NCI-H345 treated with DMSO at 0.1 percent for 48 hours (cell line): ENCODE data around the gene RORB.

Source experiments
- DNase-seq: peaks from one replicate; lab custom pipeline; 2025; ENCODE audit not compliant: unreplicated experiment; lab: John Stamatoyannopoulos, UW

The RORB gene

DNA sequence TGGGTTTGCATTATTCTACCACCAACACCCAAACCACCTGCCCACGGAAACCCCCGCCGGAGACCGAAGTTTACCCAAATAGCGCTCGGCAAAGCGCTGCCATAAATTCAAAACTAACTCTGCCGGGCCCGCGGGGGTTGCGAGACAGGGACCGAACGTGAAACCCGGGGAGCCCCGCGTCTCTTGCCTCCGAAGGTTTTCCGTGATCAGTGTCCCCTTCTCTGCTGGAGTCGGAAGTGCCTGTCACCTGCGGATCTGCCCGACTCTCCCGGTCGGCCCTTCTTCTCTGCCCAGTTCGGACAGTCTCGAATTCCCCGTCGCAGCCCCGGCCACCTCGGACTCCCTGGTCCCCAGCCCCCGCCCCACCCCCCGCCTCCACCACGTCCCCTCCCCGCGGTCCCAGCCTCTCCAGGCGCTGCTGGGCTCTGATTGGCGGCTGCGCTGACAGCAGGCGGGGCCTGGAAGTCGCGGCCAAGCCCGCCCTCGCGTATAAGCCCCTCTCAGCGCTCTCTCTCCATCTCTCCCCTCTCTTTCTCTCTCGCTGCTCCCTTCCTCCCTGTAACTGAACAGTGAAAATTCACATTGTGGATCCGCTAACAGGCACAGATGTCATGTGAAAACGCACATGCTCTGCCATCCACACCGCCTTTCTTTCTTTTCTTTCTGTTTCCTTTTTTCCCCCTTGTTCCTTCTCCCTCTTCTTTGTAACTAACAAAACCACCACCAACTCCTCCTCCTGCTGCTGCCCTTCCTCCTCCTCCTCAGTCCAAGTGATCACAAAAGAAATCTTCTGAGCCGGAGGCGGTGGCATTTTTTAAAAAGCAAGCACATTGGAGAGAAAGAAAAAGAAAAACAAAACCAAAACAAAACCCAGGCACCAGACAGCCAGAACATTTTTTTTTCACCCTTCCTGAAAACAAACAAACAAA, at the start of gene RORB:
Gene RORB (plus strand): TSS at position 517 of the 929 bp plus-strand sequence. CDS start 642 bp downstream, outside the sequence.
- no peak for DNase-seq

- no peak for DNase-seq
These were observed 49.5 kb upstream of the RORB start for GRCh38 chr9:74447451-74448193.

GRCh38 chr9:74449060-74449459, 48.1 kb upstream of the RORB start:
- no peak for DNase-seq

GRCh38 chr9:74458832-74459231, 38.3 kb upstream of the RORB start:
- no peak for DNase-seq

DNA sequence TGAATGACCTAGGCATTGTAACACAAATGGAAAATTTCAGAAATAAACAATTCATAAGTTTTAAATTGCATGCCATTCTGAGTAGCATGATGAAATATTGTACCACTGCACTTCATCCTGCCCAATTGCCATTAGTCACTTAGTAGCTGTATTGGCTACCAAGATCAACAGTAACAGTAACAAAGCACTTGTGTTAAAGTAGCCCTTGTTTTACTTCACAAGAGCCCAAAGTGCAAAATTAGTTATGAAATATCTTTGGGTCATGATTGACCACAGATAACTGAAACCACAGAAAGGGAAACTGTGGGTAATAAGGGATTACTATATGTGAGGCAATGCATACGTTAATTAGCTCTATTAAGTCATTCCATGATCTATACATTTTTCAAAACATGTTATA, 33.3 kb upstream of the RORB start:
- DNase-seq = no peak

- DNase-seq = no peak
These were observed 18.5 kb upstream of the RORB start for GRCh38 chr9:74478606-74479005.

- no peak for DNase-seq
These were observed 17.4 kb upstream of the RORB start for GRCh38 chr9:74479711-74480110.

DNA sequence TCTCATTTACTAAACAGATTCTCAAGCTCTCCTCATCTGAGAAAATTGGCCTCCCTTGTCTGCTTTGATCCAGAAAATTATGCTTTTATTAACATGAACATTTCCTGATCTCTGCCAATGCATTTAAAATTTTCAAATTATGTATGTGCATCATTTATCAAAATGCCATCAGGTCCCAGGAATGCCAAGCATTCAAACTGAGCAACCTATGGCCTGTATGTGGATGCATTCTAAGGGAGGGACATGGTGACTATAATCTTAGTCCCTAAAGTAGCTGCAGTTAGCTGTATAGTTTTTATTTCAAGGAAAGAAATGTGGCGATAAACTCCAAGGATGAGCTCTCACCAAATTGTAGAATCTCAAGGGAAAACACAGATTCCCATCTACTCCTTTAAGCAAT, 9.7 kb upstream of the RORB start:
- no peak for DNase-seq

DNA sequence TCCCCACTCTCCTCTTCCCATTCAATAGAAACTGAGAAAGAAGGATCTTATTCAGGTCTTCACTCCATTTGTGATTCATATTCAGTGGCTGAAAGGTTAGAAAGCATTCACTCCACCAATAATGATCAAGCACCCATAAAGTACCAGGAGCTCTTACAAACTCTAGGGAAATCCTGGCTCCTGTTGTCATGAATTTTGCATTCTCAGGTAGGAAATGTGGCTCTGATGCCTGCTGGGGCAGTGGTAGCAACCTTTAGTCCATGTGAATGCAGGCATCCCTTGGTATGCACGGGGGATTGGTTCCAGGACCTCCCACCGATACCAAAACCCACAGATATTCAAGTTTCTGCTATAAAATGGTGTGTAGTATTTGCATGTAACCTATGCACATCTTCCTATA, 3.6 kb upstream of the RORB start:
- DNase-seq = no peak

DNA sequence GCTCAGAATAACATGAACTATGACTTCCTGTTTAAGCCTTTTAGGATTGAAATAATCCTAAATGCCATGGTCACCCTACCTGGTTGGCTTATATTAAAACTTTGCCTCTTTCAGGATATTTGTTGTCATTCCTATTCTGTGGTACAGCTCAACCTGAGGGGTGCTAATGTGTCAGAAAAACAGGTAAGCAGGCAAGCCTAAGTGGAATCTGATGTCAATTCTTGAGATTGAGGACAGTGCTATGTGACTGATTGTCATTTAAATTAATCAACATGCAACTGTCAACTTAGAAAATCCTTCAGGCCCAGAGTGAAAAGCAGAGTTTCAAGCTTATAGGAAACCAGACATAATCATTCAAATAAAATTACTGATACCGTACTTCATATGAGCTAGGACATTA, 2.6 kb upstream of the RORB start:
- DNase-seq = no peak

DNA sequence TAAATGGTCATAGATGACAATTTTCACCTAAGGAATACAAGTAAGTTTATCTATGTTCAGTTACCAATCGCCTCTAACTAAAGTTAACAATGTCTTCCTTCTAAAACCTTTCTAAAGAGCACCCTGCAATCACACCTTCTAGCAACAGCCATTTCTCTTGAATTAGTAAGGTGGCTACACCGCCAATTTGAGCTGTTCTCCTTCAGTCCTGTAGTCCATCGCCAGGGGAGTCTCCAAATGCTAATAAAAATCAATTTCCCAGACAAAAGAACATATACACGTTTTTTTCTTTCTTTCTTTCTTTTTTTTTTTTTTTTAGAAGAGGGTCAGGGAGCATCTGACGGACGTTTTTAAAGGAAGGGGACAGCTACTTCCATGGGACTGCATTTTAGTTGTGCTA, 729 bp upstream of the RORB start:
- no peak for DNase-seq

GRCh38 chr9:74497748-74498620, 849 bp downstream of the RORB start:
- DNase-seq = no peak

DNA sequence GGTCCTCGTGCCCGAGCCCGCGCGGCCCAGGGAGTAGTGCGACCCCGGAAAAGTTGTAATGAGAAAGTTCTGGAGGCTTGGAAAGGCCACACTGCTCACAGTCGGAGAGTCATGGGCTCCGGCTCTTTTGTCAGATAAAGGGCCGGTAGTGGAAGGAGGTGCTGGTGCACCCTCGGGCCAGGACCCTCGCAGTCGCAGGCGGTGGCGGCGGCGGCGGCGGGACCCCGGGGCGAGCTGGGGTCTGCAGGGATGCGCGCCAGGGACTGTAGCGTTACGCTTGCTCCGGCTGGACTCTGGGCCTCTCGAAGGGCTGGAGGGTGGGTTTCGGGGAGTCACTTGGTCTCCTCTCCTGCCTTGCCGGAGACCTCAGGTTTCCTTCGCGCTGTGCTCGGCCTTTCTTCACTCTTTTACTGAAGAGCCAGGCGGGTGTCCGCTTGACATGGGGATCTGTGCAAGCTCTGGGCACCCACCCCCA, 1.5 kb downstream of the RORB start:
- no peak for DNase-seq

GRCh38 chr9:74499111-74499601, 2.0 kb downstream of the RORB start:
- DNase-seq = no peak

- DNase-seq = no peak
These were observed 2.8 kb downstream of the RORB start for GRCh38 chr9:74499770-74500583.

DNA sequence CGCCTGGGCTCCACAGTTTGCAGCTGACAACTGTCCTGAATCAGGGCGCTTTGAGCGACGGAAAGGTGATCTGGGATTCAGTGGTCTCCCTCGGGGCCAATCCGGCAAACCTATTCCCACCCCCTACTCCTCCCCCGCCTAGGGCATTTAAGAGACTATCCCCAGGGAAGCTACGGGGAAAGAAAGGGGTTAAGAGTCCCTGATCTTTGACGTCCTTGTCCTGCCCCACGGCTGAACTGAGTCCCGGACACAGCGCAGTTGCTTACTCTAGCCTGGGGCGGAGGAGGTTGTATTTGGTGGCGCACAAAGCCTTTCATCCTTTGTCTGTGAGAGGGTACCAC, 3.4 kb downstream of the RORB start:
- no peak for DNase-seq

GRCh38 chr9:74501570-74501969, 4.4 kb downstream of the RORB start:
- no peak for DNase-seq

DNA sequence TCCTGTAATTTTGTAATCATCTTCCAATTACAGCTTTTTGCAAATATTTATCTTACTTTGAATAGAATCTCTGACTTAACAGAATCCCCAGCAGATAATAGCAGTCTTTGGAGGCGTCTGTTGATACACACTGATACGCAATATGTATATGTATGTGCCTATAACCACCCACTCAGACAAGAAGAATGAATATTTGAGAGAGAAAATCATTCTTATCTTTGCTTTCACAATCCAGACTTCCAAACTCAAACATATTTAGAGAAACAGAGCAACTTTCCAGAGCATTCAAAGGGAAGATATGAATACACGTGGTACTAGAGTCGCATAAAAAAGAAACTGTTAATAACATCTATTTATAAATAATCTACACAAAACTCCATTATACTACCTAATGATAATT, 6.1 kb downstream of the RORB start:
- no peak for DNase-seq

GRCh38 chr9:74503666-74504065, 6.5 kb downstream of the RORB start:
- no peak for DNase-seq

DNA sequence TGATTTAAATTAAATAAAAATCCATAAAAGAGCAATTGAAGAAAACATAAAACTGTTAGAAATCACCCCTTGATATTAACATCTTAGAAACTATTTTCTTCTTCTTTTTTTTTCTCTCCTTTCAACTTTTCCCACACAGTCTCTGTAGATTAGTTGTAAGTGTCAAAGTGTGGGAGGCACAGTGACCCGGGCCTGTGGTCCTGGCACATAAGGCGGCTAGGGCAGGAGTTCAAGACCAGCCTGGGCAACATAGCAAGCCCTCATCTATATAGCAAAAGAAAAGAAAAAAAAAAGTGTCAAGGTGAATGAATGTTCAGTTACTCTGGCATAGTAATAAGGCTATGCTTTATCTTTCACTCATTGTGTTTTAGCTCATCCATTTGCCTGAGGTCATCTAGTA, 14.2 kb downstream of the RORB start:
- DNase-seq = no peak
